H9 (cell line): ENCODE measurements around the gene CCL19. TPM values are rescaled to one million over a fixed set of nuclear protein-coding genes. Genes with fewer than 3 reads are reported as not detected.

Source experiments
- DNase-seq: peaks from one replicate; pipeline ENCODE4 v3.0.0-alpha.2; 2017
- H2AFZ ChIP-seq: one replicate; pipeline ENCODE4 v1.6.1; 2013; ENCODE audit warnings: mild to moderate bottlenecking, low read length, control low read depth, moderate library complexity
- H2AK5ac ChIP-seq: 2 replicates; pipeline ENCODE4 v1.6.1; 2013; ENCODE audit warnings: low read length, control low read depth, mixed read lengths; ENCODE audit not compliant: insufficient read length
- H2BK120ac ChIP-seq: one replicate; pipeline ENCODE4 v1.6.1; 2013; ENCODE audit warnings: low read depth, mild to moderate bottlenecking, low read length, control low read depth, inconsistent platforms; ENCODE audit not compliant: poor library complexity, severe bottlenecking
- H2BK12ac ChIP-seq: 2 replicates; pipeline ENCODE4 v1.6.1; 2013; ENCODE audit warnings: low read length, control low read depth, mixed read lengths, low read depth; ENCODE audit not compliant: insufficient read length
- H2BK15ac ChIP-seq: 2 replicates; pipeline ENCODE4 v1.6.1; 2013; ENCODE audit warnings: low read depth, low read length, control low read depth
- H2BK20ac ChIP-seq: one replicate; pipeline ENCODE4 v1.6.1; 2013; ENCODE audit warnings: low read depth, mild to moderate bottlenecking, low read length, control low read depth, inconsistent platforms; ENCODE audit not compliant: poor library complexity, severe bottlenecking
- H2BK5ac ChIP-seq: 2 replicates; pipeline ENCODE4 v1.6.1; 2013; ENCODE audit warnings: low read length, control low read depth, mixed read lengths; ENCODE audit not compliant: insufficient read length
- H3K14ac ChIP-seq: 2 replicates; pipeline ENCODE4 v1.6.1; 2013; ENCODE audit warnings: low read length, control low read depth; ENCODE audit not compliant: insufficient read depth
- H3K18ac ChIP-seq: 2 replicates; pipeline ENCODE4 v1.6.1; 2013; ENCODE audit warnings: low read depth, mild to moderate bottlenecking, mixed read lengths, low read length, control low read depth; ENCODE audit not compliant: insufficient read length
- H3K23ac ChIP-seq: 2 replicates; pipeline ENCODE4 v1.6.1; 2013; ENCODE audit warnings: low read length, control low read depth, mixed read lengths, low read depth; ENCODE audit not compliant: insufficient read length
- H3K23me2 ChIP-seq: 2 replicates; pipeline ENCODE4 v1.6.1; 2013; ENCODE audit warnings: low read depth, mild to moderate bottlenecking, mixed read lengths, low read length, control low read depth; ENCODE audit not compliant: insufficient read length, poor library complexity, severe bottlenecking
- H3K27ac ChIP-seq: 2 replicates; pipeline ENCODE4 v1.5.1; 2013; ENCODE audit warnings: low read length, control low read depth, mixed read lengths, low read depth; ENCODE audit not compliant: insufficient read length
- H3K27me3 ChIP-seq: 2 replicates; pipeline ENCODE4 v1.6.1; 2013; ENCODE audit warnings: low read length, control low read depth, inconsistent platforms; ENCODE audit not compliant: insufficient read depth
- H3K4ac ChIP-seq: 2 replicates; pipeline ENCODE4 v1.6.1; 2013; ENCODE audit warnings: low read depth, mild to moderate bottlenecking, control low read depth, inconsistent platforms, low read length, moderate library complexity
- H3K4me1 ChIP-seq: 2 replicates; pipeline ENCODE4 v1.6.1; 2013; ENCODE audit warnings: low read length, control low read depth, inconsistent platforms; ENCODE audit not compliant: insufficient read depth
- H3K4me2 ChIP-seq: 2 replicates; pipeline ENCODE4 v1.6.1; 2013; ENCODE audit warnings: low read length, control low read depth, mixed read lengths; ENCODE audit not compliant: insufficient read length, insufficient read depth
- H3K56ac ChIP-seq: 2 replicates; pipeline ENCODE4 v1.6.1; 2013; ENCODE audit warnings: low read depth, mild to moderate bottlenecking, mixed read lengths, low read length, control low read depth; ENCODE audit not compliant: insufficient read length
- H3K79me1 ChIP-seq: 2 replicates; pipeline ENCODE4 v1.6.1; 2013; ENCODE audit warnings: low read depth, mild to moderate bottlenecking, moderate library complexity, low read length, control low read depth, inconsistent platforms; ENCODE audit not compliant: insufficient read depth, poor library complexity, severe bottlenecking
- H3K79me2 ChIP-seq: 2 replicates; pipeline ENCODE4 v1.6.1; 2013; ENCODE audit warnings: low read length, control low read depth, inconsistent platforms; ENCODE audit not compliant: insufficient read depth
- H3K9ac ChIP-seq: 2 replicates; pipeline ENCODE4 v1.6.1; 2013; ENCODE audit warnings: low read length, control low read depth, mixed read lengths; ENCODE audit not compliant: insufficient read length; ENCODE audit errors: extremely low read depth
- H3K9me3 ChIP-seq: one replicate; pipeline ENCODE4 v1.6.1; 2013; ENCODE audit warnings: low read depth, low read length, inconsistent platforms; ENCODE audit not compliant: control insufficient read depth
- H3T11ph ChIP-seq: one replicate; pipeline ENCODE4 v1.6.1; 2013; ENCODE audit warnings: mild to moderate bottlenecking, low read length, control low read depth, inconsistent platforms
- H4K20me1 ChIP-seq: one replicate; pipeline ENCODE4 v1.6.1; 2013; ENCODE audit not compliant: control insufficient read depth, insufficient read length, insufficient read depth
- H4K5ac ChIP-seq: 2 replicates; pipeline ENCODE4 v1.6.1; 2013; ENCODE audit warnings: low read depth, mild to moderate bottlenecking, mixed read lengths, low read length, control low read depth; ENCODE audit not compliant: insufficient read length
- H4K8ac ChIP-seq: replicated peaks from 2 replicates; pipeline ENCODE4 v1.6.1; 2013; ENCODE audit warnings: low read length, control low read depth, mixed read lengths, low read depth; ENCODE audit not compliant: insufficient read length
- H4K91ac ChIP-seq: 2 replicates; pipeline ENCODE4 v1.6.1; 2013; ENCODE audit warnings: low read depth, mild to moderate bottlenecking, moderate library complexity, mixed read lengths, low read length, control low read depth; ENCODE audit not compliant: insufficient read length
- H3K27ac Mint-ChIP-seq, 3 experiments: 2 replicates in 2 of 3; 3 replicates in 1 of 3; pipeline ENCODE4 v1.8.0; 2020 to 2021; ENCODE audit warnings: mixed read lengths in 3 of 3, mild to moderate bottlenecking in 1 of 3, moderate library complexity in 1 of 3
- H3K27me3 Mint-ChIP-seq: 2 replicates; pipeline ENCODE4 v1.8.0; 2021; ENCODE audit warnings: low read depth, mild to moderate bottlenecking, moderate library complexity, mixed read lengths
- H3K36me3 Mint-ChIP-seq, 3 experiments: 2 replicates in 2 of 3; 3 replicates in 1 of 3; pipeline ENCODE4 v1.8.0; 2020 to 2021; ENCODE audit warnings: low read depth in 3 of 3, mixed read lengths in 3 of 3; ENCODE audit not compliant: insufficient read depth in 1 of 3
- H3K4me1 Mint-ChIP-seq, 2 experiments: 2 replicates each; pipeline ENCODE4 v1.8.0; 2020; ENCODE audit warnings: mixed read lengths in 2 of 2
- H3K4me3 Mint-ChIP-seq, 2 experiments: 2 replicates in 1 of 2; 3 replicates in 1 of 2; pipeline ENCODE4 v1.8.0; 2020 to 2021; ENCODE audit warnings: mild to moderate bottlenecking in 2 of 2, mixed read lengths in 2 of 2, moderate library complexity in 1 of 2
- H3K9me3 Mint-ChIP-seq, 2 experiments: 2 replicates in 1 of 2; 3 replicates in 1 of 2; pipeline ENCODE4 v1.8.0; 2020; ENCODE audit warnings: mild to moderate bottlenecking in 2 of 2, mixed read lengths in 2 of 2, moderate library complexity in 1 of 2
- WGBS: extraction: QIAGEN DNeasy Blood & Tissue Kit; methylation state at CpG from one replicate; pipeline ENCODE4 v1.1.7; 2013; ENCODE audit warnings: missing lambda C conversion rate, low lambda C conversion rate, mixed read lengths; ENCODE audit not compliant: insufficient read length; ENCODE audit errors: extremely low coverage; 5-methylcytosine and 5-hydroxymethylcytosine counted together
- total RNA-seq: library from RNA; stranded (reverse); gene quantifications from 2 replicates; pipeline ENCODE4 v1.2.1, GENCODE V29; 2021
- TF ChIP-seq, protein P1 (sequence below): fragments of 200-600 bp; sonication (generic); conservative IDR thresholded peaks from 3 replicates; pipeline ENCODE4 v1.8.0; 2021; ENCODE audit warnings: antibody characterized with exemption, mild to moderate bottlenecking

Gene CCL19
- total RNA-seq, 1 experiment from 2014 or later = not detected

DNA sequence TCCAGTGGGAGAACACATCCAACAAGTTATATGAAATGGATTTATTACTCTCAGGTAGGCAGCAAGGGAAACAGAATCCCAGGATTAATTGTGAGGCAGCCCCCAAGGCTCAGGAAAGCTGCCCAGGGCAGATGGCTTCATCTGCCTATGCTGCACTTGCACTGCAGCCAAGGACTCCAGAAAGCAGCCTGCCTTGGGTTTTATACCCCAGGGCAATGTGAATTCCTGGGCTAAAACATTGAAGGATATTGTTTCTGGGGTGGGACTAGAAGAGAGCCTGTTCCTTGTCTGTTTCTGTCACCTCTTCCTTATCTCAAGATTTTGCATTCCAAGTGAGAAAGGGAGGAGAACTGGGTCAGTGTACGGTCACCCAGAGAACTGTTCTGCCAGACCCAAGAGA, 19.8 kb downstream of the CCL19 start:
- no peaks in the 10 kb centered on the region for H3K27me3 ChIP-seq
- no peaks in the 10 kb centered on the region for H3K9me3 ChIP-seq
- H3K79me2 ChIP-seq = no peaks in the 10 kb centered on the region
- no peak overlapping the region for H3K9ac ChIP-seq
- no peak overlapping the region for H3K18ac ChIP-seq
- Mint-ChIP-seq H3K27ac (no peak overlapping the region; a peak in 1 of 7 replicates), H3K4me3 (no peak overlapping the region), H3K36me3 (peaks cover 24 to 27% (median 24%) of the 10 kb centered on the region in 3 experiments), H3K27me3 (peaks cover 10% of the 10 kb centered on the region), H3K4me1 (peaks cover 5% of the 10 kb centered on the region in 2 experiments), H3K9me3 (peaks cover 10 to 13% of the 10 kb centered on the region in 2 experiments)
- no peak overlapping the region for H4K91ac ChIP-seq
- no peak overlapping the region for H3K56ac ChIP-seq
- H3K4me1 ChIP-seq = no peaks in the 10 kb centered on the region
- no peak overlapping the region for H2AFZ ChIP-seq
- TF ChIP-seq, protein P1, sequence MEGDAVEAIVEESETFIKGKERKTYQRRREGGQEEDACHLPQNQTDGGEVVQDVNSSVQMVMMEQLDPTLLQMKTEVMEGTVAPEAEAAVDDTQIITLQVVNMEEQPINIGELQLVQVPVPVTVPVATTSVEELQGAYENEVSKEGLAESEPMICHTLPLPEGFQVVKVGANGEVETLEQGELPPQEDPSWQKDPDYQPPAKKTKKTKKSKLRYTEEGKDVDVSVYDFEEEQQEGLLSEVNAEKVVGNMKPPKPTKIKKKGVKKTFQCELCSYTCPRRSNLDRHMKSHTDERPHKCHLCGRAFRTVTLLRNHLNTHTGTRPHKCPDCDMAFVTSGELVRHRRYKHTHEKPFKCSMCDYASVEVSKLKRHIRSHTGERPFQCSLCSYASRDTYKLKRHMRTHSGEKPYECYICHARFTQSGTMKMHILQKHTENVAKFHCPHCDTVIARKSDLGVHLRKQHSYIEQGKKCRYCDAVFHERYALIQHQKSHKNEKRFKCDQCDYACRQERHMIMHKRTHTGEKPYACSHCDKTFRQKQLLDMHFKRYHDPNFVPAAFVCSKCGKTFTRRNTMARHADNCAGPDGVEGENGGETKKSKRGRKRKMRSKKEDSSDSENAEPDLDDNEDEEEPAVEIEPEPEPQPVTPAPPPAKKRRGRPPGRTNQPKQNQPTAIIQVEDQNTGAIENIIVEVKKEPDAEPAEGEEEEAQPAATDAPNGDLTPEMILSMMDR = no peak
- no peaks in the 10 kb centered on the region for H3K79me1 ChIP-seq
- no peak overlapping the region for H2BK12ac ChIP-seq
- no peak overlapping the region for H2BK20ac ChIP-seq
- H4K5ac ChIP-seq = no peak overlapping the region
- no peak overlapping the region for H3K27ac ChIP-seq
- no peak for DNase-seq
- H3T11ph ChIP-seq = no peak overlapping the region
- no peak overlapping the region for H4K8ac ChIP-seq
- H3K4me2 ChIP-seq = no peak overlapping the region
- H3K14ac ChIP-seq = no peak overlapping the region
- no peak overlapping the region for H2AK5ac ChIP-seq
- H3K4ac ChIP-seq = no peak overlapping the region
- no peak overlapping the region for H3K23ac ChIP-seq
- H4K20me1 ChIP-seq = no peaks in the 10 kb centered on the region
- no peak overlapping the region for H2BK15ac ChIP-seq
- WGBS = no CpG with 5 or more reads among the region's 1 CpG
- H3K23me2 ChIP-seq = peaks cover under 1% of the 10 kb centered on the region
- no peak overlapping the region for H2BK5ac ChIP-seq
- H2BK120ac ChIP-seq = no peak overlapping the region
